IMR-90 (cell line): ENCODE measurements around the gene ALLC. TPM values are rescaled to one million over a fixed set of nuclear protein-coding genes. Genes with fewer than 3 reads are reported as not detected.

Experiments used
- ATAC-seq: fragments of 200-7000 bp; cut with Tn5 transposase; 2 replicates; pipeline ENCODE4 v1.9.1; 2020; ENCODE audit warnings: low read depth, mild to moderate bottlenecking, moderate library complexity
- BruUV-seq: library from RNA; stranded (reverse); fragments of 400-500 nt; replicated peaks from 2 replicates; lab custom pipeline; 2021; lab: Mats Ljungman, UMichigan
- CTCF ChIA-PET: fragments of 300-600 bp; formaldehyde crosslinking; extraction: SDS; loops from one replicate; lab custom pipeline; 2021; ENCODE audit warnings: antibody characterized with exemption; lab: Yijun Ruan, JAX
- POLR2A ChIA-PET: fragments of 300-600 bp; sonication (Branson Sonifier 250); formaldehyde crosslinking; loops from one replicate; lab custom pipeline; 2022; ENCODE audit warnings: antibody characterized with exemption; ENCODE audit not compliant: unreplicated experiment; lab: Charles Lee
- DNase-seq: peaks from one replicate; pipeline ENCODE4 v3.0.0; 2013
- H2AFZ ChIP-seq: replicated peaks from 2 replicates; pipeline ENCODE3; 2013; ENCODE audit warnings: low read length, mild to moderate bottlenecking; ENCODE audit not compliant: poor library complexity
- H2AK5ac ChIP-seq: 2 replicates; pipeline ENCODE4 v1.6.1; 2013; ENCODE audit warnings: low read depth, low read length, inconsistent platforms
- H2AK9ac ChIP-seq: replicated peaks from 2 replicates; pipeline ENCODE3; 2013; ENCODE audit warnings: mild to moderate bottlenecking, low read depth, low read length, moderate library complexity; ENCODE audit not compliant: poor library complexity
- H2BK120ac ChIP-seq: 2 replicates; pipeline ENCODE4 v1.6.1; 2013; ENCODE audit warnings: low read depth, low read length, inconsistent platforms
- H2BK15ac ChIP-seq: 3 replicates; pipeline ENCODE4 v1.6.1; 2013; ENCODE audit warnings: low read depth, low read length, inconsistent platforms
- H2BK20ac ChIP-seq: 2 replicates; pipeline ENCODE4 v1.6.1; 2013; ENCODE audit warnings: low read depth, mild to moderate bottlenecking, inconsistent platforms, low read length, moderate library complexity
- H2BK5ac ChIP-seq: 2 replicates; pipeline ENCODE4 v1.6.1; 2013; ENCODE audit warnings: mild to moderate bottlenecking, low read depth, low read length, inconsistent platforms; ENCODE audit not compliant: poor library complexity, severe bottlenecking
- H3K14ac ChIP-seq: replicated peaks from 2 replicates; pipeline ENCODE4 v1.6.1; 2013; ENCODE audit warnings: low read depth, low read length, inconsistent platforms
- H3K18ac ChIP-seq: 2 replicates; pipeline ENCODE4 v1.6.1; 2013; ENCODE audit warnings: low read depth, low read length, control low read depth
- H3K23ac ChIP-seq: 2 replicates; pipeline ENCODE4 v1.6.1; 2013; ENCODE audit warnings: low read depth, low read length, inconsistent platforms
- H3K27ac ChIP-seq: 2 replicates; pipeline ENCODE4 v1.5.1; 2013; ENCODE audit warnings: mild to moderate bottlenecking, control low read depth, low read length; ENCODE audit not compliant: insufficient read depth
- H3K27me3 ChIP-seq: 2 replicates; pipeline ENCODE4 v1.6.1; 2013; ENCODE audit warnings: low read length; ENCODE audit not compliant: control insufficient read depth, insufficient read depth
- H3K36me3 ChIP-seq: 2 replicates; pipeline ENCODE4 v1.6.1; 2013; ENCODE audit warnings: low read length, mixed read lengths; ENCODE audit not compliant: control insufficient read depth, insufficient read depth
- H3K4ac ChIP-seq: 2 replicates; pipeline ENCODE4 v1.6.1; 2013; ENCODE audit warnings: low read depth, low read length, inconsistent platforms
- H3K4me1 ChIP-seq: 2 replicates; pipeline ENCODE4 v1.6.1; 2013; ENCODE audit warnings: low read length, mixed read lengths; ENCODE audit not compliant: control insufficient read depth, insufficient read depth
- H3K4me2 ChIP-seq: 2 replicates; pipeline ENCODE4 v1.6.1; 2013; ENCODE audit warnings: low read depth, mild to moderate bottlenecking, control low read depth, low read length, moderate library complexity
- H3K4me3 ChIP-seq: 2 replicates; pipeline ENCODE4 v1.5.1; 2013; ENCODE audit warnings: low read depth, mild to moderate bottlenecking, control low read depth, low read length, moderate library complexity; ENCODE audit not compliant: insufficient read depth
- H3K56ac ChIP-seq: 2 replicates; pipeline ENCODE4 v1.6.1; 2013; ENCODE audit warnings: low read length, inconsistent platforms; ENCODE audit not compliant: insufficient read depth; ENCODE audit errors: extremely low read depth
- H3K79me1 ChIP-seq, 2 experiments: 2 replicates each; pipeline ENCODE4 v1.6.1; 2013; ENCODE audit warnings: low read length in 2 of 2, inconsistent platforms in 1 of 2, low read depth in 1 of 2
- H3K9ac ChIP-seq: 2 replicates; pipeline ENCODE4 v1.6.1; 2013; ENCODE audit warnings: low read depth, low read length, control low read depth
- H3K9me1 ChIP-seq: 2 replicates; pipeline ENCODE4 v1.6.1; 2013; ENCODE audit warnings: low read length, inconsistent platforms; ENCODE audit not compliant: insufficient read depth
- H3K9me3 ChIP-seq: 2 replicates; pipeline ENCODE4 v1.6.1; 2013; ENCODE audit warnings: low read length; ENCODE audit not compliant: control insufficient read depth, insufficient read depth
- H4K20me1 ChIP-seq: 2 replicates; pipeline ENCODE4 v1.6.1; 2013; ENCODE audit warnings: low read length, inconsistent platforms; ENCODE audit not compliant: insufficient read depth
- H4K5ac ChIP-seq: 2 replicates; pipeline ENCODE4 v1.6.1; 2013; ENCODE audit warnings: mild to moderate bottlenecking, low read depth, low read length, control low read depth
- H4K8ac ChIP-seq, 2 experiments: 2 replicates each; pipeline ENCODE4 v1.6.1; 2013; ENCODE audit warnings: low read depth in 2 of 2, low read length in 2 of 2, control low read depth in 1 of 2, inconsistent platforms in 1 of 2
- H4K91ac ChIP-seq: 2 replicates; pipeline ENCODE4 v1.6.1; 2013; ENCODE audit warnings: low read depth, low read length, inconsistent platforms; ENCODE audit not compliant: insufficient read depth
- CEBPB ChIP-seq: IDR thresholded peaks from 2 replicates; pipeline ENCODE4 v1.6.1; 2012; ENCODE audit warnings: low read depth, low read length, improper control_type of control experiment
- FOS ChIP-seq: fragments of 150-350 bp; IDR thresholded peaks from 2 replicates; pipeline ENCODE4 v1.6.1; 2016; ENCODE audit warnings: low read depth, low read length
- MAFK ChIP-seq: IDR thresholded peaks from 2 replicates; pipeline ENCODE4 v1.6.1; 2012; ENCODE audit warnings: low read depth, low read length, improper control_type of control experiment
- NFE2L2 ChIP-seq: fragments of 150-350 bp; IDR thresholded peaks from 2 replicates; pipeline ENCODE4 v1.6.1; 2016; ENCODE audit warnings: low read depth, mild to moderate bottlenecking, low read length
- RAD21 ChIP-seq: IDR thresholded peaks from 2 replicates; pipeline ENCODE4 v1.6.1; 2012; ENCODE audit warnings: low read length, improper control_type of control experiment
- RFX5 ChIP-seq: IDR thresholded peaks from 2 replicates; pipeline ENCODE4 v1.8.0; 2012; ENCODE audit warnings: low read depth, mild to moderate bottlenecking, low read length, moderate library complexity
- SMC3 ChIP-seq: fragments of 150-350 bp; IDR thresholded peaks from 2 replicates; pipeline ENCODE4 v1.6.1; 2016; ENCODE audit warnings: low read depth, mild to moderate bottlenecking, antibody characterized with exemption, low read length, moderate library complexity
- USF2 ChIP-seq: fragments of 150-350 bp; IDR thresholded peaks from 2 replicates; pipeline ENCODE4 v1.6.1; 2017; ENCODE audit warnings: mild to moderate bottlenecking, antibody characterized with exemption, low read length, low read depth
- WGBS, 2 experiments: methylation state at CpG; one replicate each; pipeline versions ENCODE4 v1.1.5 to v1.1.7; 2013; ENCODE audit warnings: missing lambda C conversion rate in 2 of 2; ENCODE audit not compliant: insufficient read length in 1 of 2; ENCODE audit errors: extremely low coverage in 2 of 2; 5-methylcytosine and 5-hydroxymethylcytosine counted together
- dilution Hi-C: fragments of 300-500 bp; cut with HindIII; formaldehyde crosslinking; loops from one replicate; pipeline ENCODE4 v1.14.3; 2018; ENCODE audit warnings: low sequenced_read_pairs; ENCODE audit not compliant: unreplicated experiment
- in situ Hi-C: fragments of 300-500 bp; cut with MboI; formaldehyde crosslinking; loops from 3 replicates; pipeline ENCODE4 v1.14.3; 2019; ENCODE audit warnings: low sequenced_read_pairs, inconsistent platforms, mixed read lengths
- intact Hi-C: fragments of 100-400 bp; cut with micrococcal nuclease; formaldehyde crosslinking; loops from 2 replicates; pipeline ENCODE4 v1.10.0; 2022
- polyA plus RNA-seq, 3 experiments: library from polyadenylated mRNA; depleted of rRNA; stranded (reverse); fragments of >200 nt; gene quantifications; 2 replicates each; pipeline ENCODE4 v1.2.3, GENCODE V29; 2012; ENCODE audit warnings: low replicate concordance in 1 of 3
- total RNA-seq: library from RNA; depleted of rRNA; stranded (reverse); fragments of >200 nt; gene quantifications from 2 replicates; pipeline ENCODE4 v1.2.3, GENCODE V29; 2012
- TF ChIP-seq, protein P1 (sequence below): conservative IDR thresholded peaks from 2 replicates; pipeline ENCODE4 v1.5.1; 2012; ENCODE audit warnings: mild to moderate bottlenecking, low read depth, low read length, improper control_type of control experiment

ALLC gene
- total and polyA plus RNA-seq, 2 of the 4 experiments (the other 2 are of a cell fraction) = not detected

DNA sequence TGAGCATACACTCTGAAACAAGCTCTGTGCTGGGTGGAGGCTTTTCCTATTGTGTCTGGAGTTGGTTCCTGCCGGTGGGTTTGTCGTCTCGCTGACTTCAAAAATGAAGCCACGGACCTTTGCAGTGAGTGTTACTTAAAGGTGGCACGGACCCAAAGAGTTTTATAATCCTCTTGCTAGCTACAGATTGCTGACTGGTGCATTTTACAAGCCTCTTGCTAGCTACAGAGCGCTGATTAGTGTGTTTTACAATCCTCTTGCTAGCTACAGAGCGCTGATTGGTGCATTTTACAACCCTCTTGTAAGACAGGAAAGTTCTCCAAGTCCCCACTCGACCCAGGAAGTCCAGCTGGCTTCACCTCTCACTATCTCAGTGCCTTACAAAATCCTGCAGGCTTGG lies 60.7 kb downstream of the ALLC start:
- ATAC-seq (no peak), DNase-seq (no peak)
- Histone ChIP-seq H3K36me3 (no peaks in the 10 kb centered on the region), H3K4ac (no peak overlapping the region), H3K18ac (no peak overlapping the region), H4K91ac (no peak overlapping the region), H3K9ac (no peak overlapping the region), H2BK20ac (no peak overlapping the region), H4K20me1 (no peaks in the 10 kb centered on the region), H3K4me3 (no peak overlapping the region), H3K23ac (no peak overlapping the region), H2AFZ (no peak overlapping the region), H2BK5ac (no peak overlapping the region), H3K56ac (no peak overlapping the region), H3K4me2 (no peak overlapping the region), H3K9me1 (no peaks in the 10 kb centered on the region), H2AK5ac (no peak overlapping the region), H2BK120ac (no peak overlapping the region), H3K14ac (no peak overlapping the region), H2AK9ac (no peak overlapping the region), H2BK15ac (no peak overlapping the region), H3K27ac (no peak overlapping the region), H3K27me3 (peaks cover 12% of the 10 kb centered on the region), H4K8ac (no peak overlapping the region), H3K9me3 (no peaks in the 10 kb centered on the region), H3K4me1 (no peaks in the 10 kb centered on the region), H4K5ac (no peak overlapping the region), H3K79me1 (no peaks in the 10 kb centered on the region)
- intact Hi-C loops = no loop called here
- in situ Hi-C loops = no loop called here
- POLR2A ChIA-PET = no interaction called here
- TF ChIP-seq SMC3 = no peak
- no peak for TF ChIP-seq RAD21
- TF ChIP-seq NFE2L2 = no peak
- TF ChIP-seq RFX5 = no peak
- no peak for TF ChIP-seq USF2
- TF ChIP-seq, protein P1, sequence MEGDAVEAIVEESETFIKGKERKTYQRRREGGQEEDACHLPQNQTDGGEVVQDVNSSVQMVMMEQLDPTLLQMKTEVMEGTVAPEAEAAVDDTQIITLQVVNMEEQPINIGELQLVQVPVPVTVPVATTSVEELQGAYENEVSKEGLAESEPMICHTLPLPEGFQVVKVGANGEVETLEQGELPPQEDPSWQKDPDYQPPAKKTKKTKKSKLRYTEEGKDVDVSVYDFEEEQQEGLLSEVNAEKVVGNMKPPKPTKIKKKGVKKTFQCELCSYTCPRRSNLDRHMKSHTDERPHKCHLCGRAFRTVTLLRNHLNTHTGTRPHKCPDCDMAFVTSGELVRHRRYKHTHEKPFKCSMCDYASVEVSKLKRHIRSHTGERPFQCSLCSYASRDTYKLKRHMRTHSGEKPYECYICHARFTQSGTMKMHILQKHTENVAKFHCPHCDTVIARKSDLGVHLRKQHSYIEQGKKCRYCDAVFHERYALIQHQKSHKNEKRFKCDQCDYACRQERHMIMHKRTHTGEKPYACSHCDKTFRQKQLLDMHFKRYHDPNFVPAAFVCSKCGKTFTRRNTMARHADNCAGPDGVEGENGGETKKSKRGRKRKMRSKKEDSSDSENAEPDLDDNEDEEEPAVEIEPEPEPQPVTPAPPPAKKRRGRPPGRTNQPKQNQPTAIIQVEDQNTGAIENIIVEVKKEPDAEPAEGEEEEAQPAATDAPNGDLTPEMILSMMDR = no peak
- peak; percentile 66 for TF ChIP-seq MAFK
- no peak for TF ChIP-seq CEBPB
- TF ChIP-seq FOS = no peak
- dilution Hi-C loops = no loop called here
- BruUV-seq = no TSS peak
- CTCF ChIA-PET = interaction anchor here (1.5 kb wide), 1 partner anchor 10 kb away, joined by 6 read pairs; no protein-coding TSS in a partner anchor
- 59% methylated on average over 3 of the region's 8 CpGs; no CpG with 5 or more reads in 1 of the 2 experiments for WGBS, 2 experiments
